ENCODE data around the gene BRD4. TPM values are rescaled to one million over a fixed set of nuclear protein-coding genes. Genes with fewer than 3 reads are reported as not detected.

BRD4 gene
- total RNA-seq, 2 experiments from 2014 or later, result 94.5 to 103 TPM

DNA sequence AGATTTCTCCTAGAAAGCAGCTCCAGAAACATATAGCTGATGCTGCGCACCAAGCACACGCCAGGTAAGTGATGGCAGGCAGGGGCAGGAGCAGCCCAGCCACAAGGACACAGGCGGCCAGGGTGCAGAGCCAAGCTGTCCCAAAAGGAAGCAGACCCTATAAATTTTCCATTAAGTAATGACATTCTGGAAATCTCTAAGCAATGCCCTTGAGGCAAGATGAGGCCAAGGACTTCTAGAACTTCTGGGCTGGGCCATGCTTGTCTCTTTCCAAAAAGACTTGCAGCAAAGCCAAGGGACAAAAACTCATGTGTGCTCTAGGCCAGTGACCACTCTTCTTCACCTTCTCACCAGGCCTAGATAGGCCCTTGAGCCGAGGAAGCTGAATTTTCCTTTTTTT lies 57.9 kb downstream of the BRD4 start:
- DNase-seq, result no peak
- peaks cover 19% of the 10 kb centered on the region for H3K36me3 Mint-ChIP-seq
- ChIA-PET CTCF (interaction anchor here (0.6 kb wide), 2 partner anchors 48 to 78 kb away, joined by 3 read pairs; no protein-coding TSS in a partner anchor), POLR2A (interaction anchor here (0.7 kb wide), 1 partner anchor 105 kb away, joined by 3 read pairs; no protein-coding TSS in a partner anchor)
- no peak overlapping the region for H3K4me3 Mint-ChIP-seq
- H3K9me3 Mint-ChIP-seq, result no peaks in the 10 kb centered on the region
- H3K27ac Mint-ChIP-seq, result peak overlapping the region; percentile 58
- H3K4me1 Mint-ChIP-seq (ENCODE audit: low read depth), result peaks cover 49% of the 10 kb centered on the region
- intact Hi-C loops (cut with micrococcal nuclease), result no loop called here
- no peaks in the 10 kb centered on the region for H3K27me3 Mint-ChIP-seq

DNA sequence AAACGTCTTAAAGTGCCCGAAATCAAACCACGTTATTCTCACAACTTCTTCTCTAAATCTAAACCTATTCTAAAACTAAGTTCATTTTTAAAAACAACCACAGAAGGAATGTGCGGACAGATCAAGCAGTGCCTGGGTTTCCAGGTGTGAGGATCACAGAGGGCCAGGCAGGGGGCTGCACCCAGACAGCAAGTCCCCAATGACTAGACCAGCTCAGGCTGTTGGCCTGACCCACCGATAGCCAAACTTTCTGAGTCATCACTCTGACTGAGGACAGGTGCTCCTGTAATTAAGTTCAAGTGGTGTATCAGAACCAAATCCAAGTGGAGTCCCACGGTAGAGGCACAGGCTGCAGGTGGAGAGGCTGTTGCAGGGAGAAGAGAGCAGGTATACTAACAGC lies 62.5 kb downstream of the BRD4 start:
- no peaks in the 10 kb centered on the region for H3K9me3 Mint-ChIP-seq
- POLR2A ChIA-PET, result no interaction called here
- DNase-seq, result no peak
- H3K27ac Mint-ChIP-seq, result no peak overlapping the region
- H3K27me3 Mint-ChIP-seq, result no peaks in the 10 kb centered on the region
- H3K4me3 Mint-ChIP-seq, result no peak overlapping the region
- intact Hi-C loops (cut with micrococcal nuclease), result no loop called here
- H3K4me1 Mint-ChIP-seq (ENCODE audit: low read depth), result peaks cover 28% of the 10 kb centered on the region
- peaks cover 39% of the 10 kb centered on the region for H3K36me3 Mint-ChIP-seq
- CTCF ChIA-PET, result no interaction called here

DNA sequence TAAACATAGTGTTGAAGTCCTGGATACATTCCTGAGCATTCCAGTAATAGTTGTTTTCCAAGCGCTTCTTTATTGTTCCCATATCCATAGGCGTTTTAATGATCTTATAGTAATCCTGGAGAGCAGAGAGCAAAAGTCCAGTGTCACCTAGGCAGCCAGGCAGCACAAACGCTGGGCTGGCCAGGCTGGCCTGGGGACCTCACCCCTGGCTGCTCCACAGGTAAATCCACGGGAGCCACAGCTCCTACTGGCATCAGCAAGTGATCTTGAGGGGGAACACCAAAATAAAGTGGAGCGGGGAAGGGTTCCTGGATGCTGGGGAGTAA lies 63.4 kb downstream of the BRD4 start:
- no peak for DNase-seq
- no peaks in the 10 kb centered on the region for H3K27me3 Mint-ChIP-seq
- CTCF ChIA-PET, result no interaction called here
- POLR2A ChIA-PET, result no interaction called here
- peaks cover 22% of the 10 kb centered on the region for H3K4me1 Mint-ChIP-seq (ENCODE audit: low read depth)
- no peak overlapping the region for H3K4me3 Mint-ChIP-seq
- H3K9me3 Mint-ChIP-seq, result no peaks in the 10 kb centered on the region
- no peak overlapping the region for H3K27ac Mint-ChIP-seq
- H3K36me3 Mint-ChIP-seq, result peaks cover 46% of the 10 kb centered on the region
- intact Hi-C loops (cut with micrococcal nuclease), result no loop called here

DNA sequence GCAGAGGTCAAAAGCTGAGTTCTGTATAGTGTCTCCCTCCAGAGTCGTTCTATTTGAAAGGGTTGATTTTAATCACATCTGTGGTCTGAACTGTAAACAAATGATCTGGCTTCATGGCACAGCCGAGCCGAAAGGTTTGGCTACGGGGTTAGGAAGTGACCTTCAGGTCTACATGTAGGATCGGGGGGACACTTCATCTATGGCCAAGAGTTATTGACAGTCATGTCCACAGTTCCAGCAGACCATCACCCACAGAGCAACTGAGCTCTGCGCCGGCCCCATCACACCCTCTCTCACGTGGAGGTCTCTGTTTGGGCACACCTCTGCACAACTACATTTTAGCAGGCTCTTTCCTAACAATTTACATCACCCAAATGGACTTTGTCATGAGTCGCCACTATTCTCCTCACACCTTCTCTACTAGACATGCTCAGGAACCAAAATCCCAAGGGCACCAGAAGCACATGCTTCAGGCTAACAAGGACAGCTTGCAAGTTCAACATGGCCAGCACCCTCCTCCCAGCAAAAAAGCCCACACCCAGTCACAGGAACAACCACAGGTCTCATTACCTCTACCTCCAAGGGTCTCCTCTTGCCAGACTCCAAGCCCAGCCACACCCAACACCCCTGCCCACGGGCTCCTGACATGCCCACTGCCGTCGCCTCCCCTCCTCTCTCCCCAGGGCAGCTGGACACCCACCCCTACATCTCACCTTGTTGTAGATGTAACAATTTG lies 64.0 kb downstream of the BRD4 start:
- CTCF ChIA-PET, result interaction anchor here (1.0 to 1.2 kb wide), 2 partner anchors 16 to 29 kb away, joined by 3 to 4 read pairs; no protein-coding TSS in a partner anchor
- no peak for DNase-seq
- H3K9me3 Mint-ChIP-seq, result no peaks in the 10 kb centered on the region
- H3K4me3 Mint-ChIP-seq, result no peak overlapping the region
- peak overlapping the region; percentile 31 for H3K27ac Mint-ChIP-seq
- POLR2A ChIA-PET, result no interaction called here
- H3K4me1 Mint-ChIP-seq (ENCODE audit: low read depth), result peaks cover 19% of the 10 kb centered on the region
- intact Hi-C loops (cut with micrococcal nuclease), result no loop called here
- H3K27me3 Mint-ChIP-seq, result no peaks in the 10 kb centered on the region
- peaks cover 51% of the 10 kb centered on the region for H3K36me3 Mint-ChIP-seq

DNA sequence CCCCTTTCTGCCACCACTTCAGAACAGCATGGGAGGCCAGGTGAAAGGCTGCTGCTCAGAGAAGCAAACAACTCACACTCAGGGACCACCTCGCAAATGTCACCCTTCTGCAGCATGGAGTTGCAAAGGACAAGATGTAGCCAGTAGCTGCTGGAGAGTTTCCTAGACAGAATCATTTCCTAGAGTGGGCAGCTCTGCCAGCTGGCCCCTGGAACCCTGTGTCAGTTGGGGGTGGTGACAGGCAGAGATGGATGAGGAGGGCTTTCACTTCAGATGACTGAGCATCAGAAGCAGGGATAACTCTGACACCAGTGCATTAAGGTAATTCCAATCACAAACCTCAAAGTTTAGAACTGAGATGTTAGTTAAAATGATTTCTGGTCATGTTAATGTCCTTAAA lies 65.7 kb downstream of the BRD4 start:
- ChIA-PET CTCF (interaction anchor here (1.2 kb wide), 1 partner anchor 113 kb away, joined by 3 read pairs; the partner anchor contains the start of gene AKAP8), POLR2A (no interaction called here)
- no peak overlapping the region for H3K4me3 Mint-ChIP-seq
- no peaks in the 10 kb centered on the region for H3K9me3 Mint-ChIP-seq
- peaks cover 18% of the 10 kb centered on the region for H3K4me1 Mint-ChIP-seq (ENCODE audit: low read depth)
- peaks cover 49% of the 10 kb centered on the region for H3K36me3 Mint-ChIP-seq
- DNase-seq, result no peak
- no peak overlapping the region for H3K27ac Mint-ChIP-seq
- H3K27me3 Mint-ChIP-seq, result no peaks in the 10 kb centered on the region
- intact Hi-C loops (cut with micrococcal nuclease), result no loop called here

DNA sequence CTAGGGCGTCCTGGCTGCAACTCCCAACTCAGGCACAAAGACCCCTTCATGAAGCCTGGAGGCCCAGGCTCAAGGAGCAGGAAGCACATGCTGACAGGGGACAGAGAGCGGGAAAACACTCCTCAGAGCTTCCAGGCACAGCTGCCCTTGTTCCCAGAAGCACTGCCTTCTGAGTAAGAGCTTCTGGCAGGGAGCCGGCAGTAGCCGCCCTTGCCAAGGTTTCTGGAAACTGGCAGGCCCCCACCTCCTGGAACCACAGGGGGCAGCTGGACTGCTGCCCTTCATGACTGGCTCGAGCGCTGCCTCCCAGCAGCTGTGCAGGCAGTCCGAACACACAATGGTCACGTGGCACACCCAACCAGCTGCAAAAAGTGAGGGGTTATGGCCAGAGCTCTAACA lies 66.5 kb downstream of the BRD4 start:
- no peak overlapping the region for H3K27ac Mint-ChIP-seq
- no peak overlapping the region for H3K4me3 Mint-ChIP-seq
- DNase-seq, result no peak
- ChIA-PET CTCF (interaction anchor here (1.2 to 1.5 kb wide), 2 partner anchors 114 to 290 kb away, joined by 3 to 4 read pairs; partner anchors contain the start of gene AKAP8), POLR2A (no interaction called here)
- intact Hi-C loops (cut with micrococcal nuclease), result loop anchor here (2.0 kb wide), 1 partner anchor 291 kb away; no protein-coding TSS in a partner anchor
- H3K36me3 Mint-ChIP-seq, result peaks cover 46% of the 10 kb centered on the region
- H3K27me3 Mint-ChIP-seq, result no peaks in the 10 kb centered on the region
- H3K4me1 Mint-ChIP-seq (ENCODE audit: low read depth), result peaks cover 10% of the 10 kb centered on the region
- H3K9me3 Mint-ChIP-seq, result no peaks in the 10 kb centered on the region

DNA sequence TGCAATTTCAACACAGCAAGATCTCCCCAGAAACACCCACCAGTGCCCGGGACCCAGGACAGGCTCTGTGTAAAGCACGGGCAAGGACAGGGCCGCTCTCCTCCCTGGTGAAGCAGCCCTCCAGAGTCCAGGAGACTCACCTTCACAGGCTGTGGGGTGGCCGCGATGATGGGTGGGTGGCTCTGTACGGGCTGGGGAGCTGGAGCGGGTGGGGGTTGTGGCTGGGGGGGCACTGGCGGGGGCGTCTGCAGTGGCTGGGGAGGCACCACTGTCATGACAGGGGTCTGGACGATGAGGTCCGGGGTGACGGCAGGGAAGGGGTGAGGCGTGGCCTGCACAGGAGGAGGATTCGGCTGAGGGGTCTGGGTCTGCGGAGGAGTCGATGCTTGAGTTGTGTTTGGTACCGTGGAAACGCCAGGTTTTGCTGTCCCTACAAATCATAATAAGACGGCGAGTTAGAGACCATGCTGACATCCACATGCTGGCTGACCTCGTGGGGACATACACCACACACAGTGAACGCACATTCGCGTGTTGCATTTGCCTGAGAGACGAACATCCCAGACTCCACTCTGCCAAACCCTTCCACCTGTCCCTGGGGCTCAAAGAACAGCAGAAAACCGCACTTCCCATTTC lies 67.0 kb downstream of the BRD4 start:
- no peak for DNase-seq
- intact Hi-C loops (cut with micrococcal nuclease), result loop anchor here (2.0 kb wide), 1 partner anchor 291 kb away; no protein-coding TSS in a partner anchor
- ChIA-PET CTCF (interaction anchor here (0.5 to 2.8 kb wide), 4 partner anchors 71 to 290 kb away, joined by 3 to 13 read pairs (median 4); partner anchors contain the start of gene AKAP8), POLR2A (no interaction called here)
- H3K27ac Mint-ChIP-seq, result peak overlapping the region; percentile 18
- peaks cover 10% of the 10 kb centered on the region for H3K4me1 Mint-ChIP-seq (ENCODE audit: low read depth)
- H3K36me3 Mint-ChIP-seq, result peaks cover 50% of the 10 kb centered on the region
- H3K4me3 Mint-ChIP-seq, result no peak overlapping the region
- H3K9me3 Mint-ChIP-seq, result no peaks in the 10 kb centered on the region
- no peaks in the 10 kb centered on the region for H3K27me3 Mint-ChIP-seq

DNA sequence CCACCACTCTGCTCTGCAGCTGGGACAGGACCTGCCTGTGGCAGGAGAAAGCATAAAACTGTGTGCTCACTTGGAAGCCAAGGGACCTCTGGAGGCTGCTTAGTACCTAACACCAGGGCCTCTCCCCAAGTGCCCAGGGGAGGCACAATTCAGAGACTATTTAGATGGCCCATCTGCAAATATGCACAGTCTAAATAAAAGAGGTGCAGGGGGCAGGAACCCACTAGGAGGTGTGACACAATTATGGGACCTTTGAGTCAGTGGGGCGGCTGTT lies 67.5 kb downstream of the BRD4 start:
- H3K36me3 Mint-ChIP-seq, result peaks cover 51% of the 10 kb centered on the region
- intact Hi-C loops (cut with micrococcal nuclease), result loop anchor here (2.0 to 5.0 kb wide), 2 partner anchors 112 to 292 kb away; partner anchors contain the start of gene AKAP8
- H3K9me3 Mint-ChIP-seq, result no peaks in the 10 kb centered on the region

DNA sequence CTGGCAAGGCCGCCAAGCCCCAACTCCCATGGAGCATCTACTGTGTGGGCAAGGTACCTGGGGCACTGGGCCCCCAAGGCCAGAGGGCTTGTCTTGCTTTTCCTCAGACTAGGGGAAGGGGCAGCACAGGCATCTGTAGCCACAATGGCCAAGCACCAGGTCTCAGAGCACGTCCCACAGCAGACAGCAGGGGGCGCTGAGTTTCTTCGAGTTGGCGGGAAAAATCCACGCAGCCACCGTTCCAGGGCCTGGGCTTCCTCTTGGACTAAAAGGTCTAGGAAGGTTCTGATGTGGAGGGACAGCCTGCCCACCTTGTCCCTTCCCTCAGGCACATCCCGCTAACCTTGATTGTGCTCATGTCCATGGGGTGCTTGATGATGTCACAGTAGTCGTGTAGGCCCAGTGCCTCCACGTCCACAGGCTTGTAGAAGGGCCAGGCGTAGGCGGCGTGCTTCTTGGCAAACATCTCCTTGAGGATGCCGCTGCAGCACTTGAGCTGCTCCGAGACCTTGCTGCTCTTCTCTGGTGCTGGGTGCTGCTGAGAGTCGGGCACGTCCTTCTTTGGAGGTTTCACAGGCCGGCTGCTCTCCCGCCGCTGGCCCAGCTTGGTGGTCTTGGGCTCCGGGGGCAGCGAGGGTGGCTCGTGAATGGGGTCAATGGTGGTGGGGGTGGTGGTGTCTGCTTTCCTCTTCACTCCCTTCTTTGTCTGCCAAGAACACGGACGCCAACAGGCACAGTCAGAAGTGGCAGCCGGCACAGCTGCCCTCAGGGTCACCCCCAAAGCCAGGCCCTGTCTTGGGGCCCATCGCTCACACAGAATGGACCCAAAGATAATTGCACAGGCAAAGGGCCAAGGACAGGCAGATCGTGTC lies 68.0 kb downstream of the BRD4 start:
- H3K36me3 Mint-ChIP-seq, result peaks cover 53% of the 10 kb centered on the region
- H3K4me1 Mint-ChIP-seq (ENCODE audit: low read depth), result peaks cover 10% of the 10 kb centered on the region
- H3K27me3 Mint-ChIP-seq, result no peaks in the 10 kb centered on the region
- no peak overlapping the region for H3K27ac Mint-ChIP-seq
- CTCF ChIA-PET, result interaction anchor here (0.5 to 2.8 kb wide), 9 partner anchors 13 to 155 kb away, joined by 3 to 13 read pairs (median 3); partner anchors contain the start of genes AKAP8 and AKAP8L
- intact Hi-C loops (cut with micrococcal nuclease), result loop anchor here (2.0 to 5.0 kb wide), 2 partner anchors 113 to 293 kb away; partner anchors contain the start of gene AKAP8
- POLR2A ChIA-PET, result no interaction called here
- DNase-seq, result peak; percentile 80
- no peaks in the 10 kb centered on the region for H3K9me3 Mint-ChIP-seq
- H3K4me3 Mint-ChIP-seq, result no peak overlapping the region

More for the DNA sequence above, 67.5 kb downstream of the BRD4 start:
- Mint-ChIP-seq H3K27me3 (no peaks in the 10 kb centered on the region), H3K4me3 (no peak overlapping the region), H3K27ac (no peak overlapping the region), H3K4me1 (ENCODE audit: low read depth) (peaks cover 10% of the 10 kb centered on the region)
- ChIA-PET POLR2A (no interaction called here), CTCF (interaction anchor here (0.5 to 2.8 kb wide), 4 partner anchors 72 to 291 kb away, joined by 3 to 13 read pairs (median 4); partner anchors contain the start of gene AKAP8)
- no peak for DNase-seq

DNA sequence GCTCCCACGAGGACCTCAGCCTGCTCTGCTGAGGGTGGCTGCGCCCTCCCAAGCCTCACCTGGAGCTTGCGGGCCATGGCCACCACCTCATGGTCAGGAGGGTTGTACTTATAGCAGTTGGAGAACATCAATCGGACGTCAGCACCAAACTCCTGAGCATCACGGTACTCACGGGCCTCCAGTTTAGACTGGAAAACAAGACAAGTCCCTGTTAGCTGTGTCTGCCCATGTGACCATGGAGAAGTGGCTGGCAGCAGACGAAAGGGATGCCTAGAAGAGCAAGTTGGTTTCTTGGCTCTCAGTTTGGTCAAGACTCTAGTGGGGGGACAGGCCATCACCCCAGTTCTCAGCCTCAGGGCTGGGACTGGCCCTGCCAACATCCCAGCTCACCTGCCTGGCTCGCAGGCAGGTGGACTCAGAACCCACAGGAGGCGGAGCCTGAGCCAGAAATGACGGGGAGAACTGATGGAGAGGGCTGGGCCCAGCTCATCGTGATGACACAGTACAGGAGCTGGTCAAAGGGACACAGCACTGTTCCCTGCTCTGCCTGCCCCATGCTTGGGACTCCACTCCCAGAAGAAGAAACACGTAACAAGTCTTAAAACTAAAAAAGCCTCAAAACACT lies 68.9 kb downstream of the BRD4 start:
- Mint-ChIP-seq H3K36me3 (peaks cover 55% of the 10 kb centered on the region), H3K4me1 (ENCODE audit: low read depth) (peaks cover 6% of the 10 kb centered on the region), H3K27me3 (no peaks in the 10 kb centered on the region), H3K27ac (no peak overlapping the region), H3K9me3 (no peaks in the 10 kb centered on the region), H3K4me3 (no peak overlapping the region)
- POLR2A ChIA-PET, result no interaction called here
- CTCF ChIA-PET, result interaction anchor here (0.7 to 2.8 kb wide), 10 partner anchors 9 to 155 kb away, joined by 3 to 13 read pairs (median 4); partner anchors contain the start of genes AKAP8, AKAP8L and BRD4
- intact Hi-C loops (cut with micrococcal nuclease), result loop anchor here (5.0 kb wide), 1 partner anchor 114 kb away; the partner anchor contains the start of gene AKAP8
- DNase-seq, result no peak

DNA sequence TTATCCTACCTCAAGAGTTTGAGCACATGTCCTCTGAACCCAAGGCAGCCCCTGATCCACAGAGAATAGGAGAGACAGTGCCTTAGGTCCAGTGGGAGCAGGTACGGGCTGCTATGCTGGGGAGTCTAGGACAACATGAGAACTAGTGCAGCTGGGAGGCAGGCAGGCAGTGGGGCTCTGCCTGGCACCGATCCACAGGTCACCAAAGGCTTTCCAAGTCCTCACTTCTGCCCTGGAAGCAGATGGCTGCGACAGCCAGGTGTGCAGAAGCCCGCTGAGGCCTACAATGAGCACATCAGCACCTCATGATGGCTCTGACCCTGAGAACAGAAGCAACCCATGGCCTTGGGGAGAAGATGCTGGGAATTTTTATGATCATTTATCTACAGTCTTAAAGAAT lies 70.3 kb downstream of the BRD4 start:
- POLR2A ChIA-PET, result no interaction called here
- intact Hi-C loops (cut with micrococcal nuclease), result loop anchor here (5.0 kb wide), 1 partner anchor 115 kb away; the partner anchor contains the start of gene AKAP8
- Mint-ChIP-seq H3K36me3 (peaks cover 51% of the 10 kb centered on the region), H3K4me3 (no peak overlapping the region), H3K27ac (no peak overlapping the region), H3K9me3 (no peaks in the 10 kb centered on the region), H3K27me3 (no peaks in the 10 kb centered on the region), H3K4me1 (ENCODE audit: low read depth) (no peaks in the 10 kb centered on the region)
- CTCF ChIA-PET, result interaction anchor here (1.3 kb wide), 1 partner anchor 161 kb away, joined by 5 read pairs; no protein-coding TSS in a partner anchor
- no peak for DNase-seq

Data from activated CD4-positive, alpha-beta memory T cell treated with anti-CD3 and anti-CD28 coated beads for 36 hours (primary cell).